K562 (cell line): ENCODE measurements around the gene IL34. TPM values are rescaled to one million over a fixed set of nuclear protein-coding genes. Genes with fewer than 3 reads are reported as not detected.
A peak's percentile ranks its signal among the peaks of the same experiment; 100 is the strongest.

Experiments used
- ATF1 ChIP-seq, 2 experiments: fragments of 450-650 bp in 1 of 2; IDR thresholded peaks; 2 replicates each; pipeline ENCODE4 v1.6.1; 2016; ENCODE audit warnings: missing compliant biosample characterization in 1 of 2, missing genetic modification characterization in 1 of 2
- ATF7 ChIP-seq: fragments of 450-650 bp; IDR thresholded peaks from 2 replicates; pipeline ENCODE4 v1.7.1; 2014; ENCODE audit warnings: mild to moderate bottlenecking, moderate library complexity
- BACH1 ChIP-seq: fragments of 200-800 bp; sonication (Bioruptor generic); IDR thresholded peaks from 2 replicates; pipeline ENCODE4 v1.6.1; 2016; ENCODE audit warnings: missing genetic modification characterization, missing compliant biosample characterization
- CBFA2T3 ChIP-seq: fragments of 450-650 bp; IDR thresholded peaks from 2 replicates; pipeline ENCODE4 v1.6.1; 2017
- CCNT2 ChIP-seq: IDR thresholded peaks from 2 replicates; pipeline ENCODE4 v1.6.1; 2011; ENCODE audit warnings: borderline replicate concordance, low read depth, mild to moderate bottlenecking, moderate library complexity, mixed read lengths, low read length; ENCODE audit not compliant: insufficient read length; ENCODE audit errors: extremely low read depth
- CHD1 ChIP-seq: fragments of 200-600 bp; sonication (generic); IDR thresholded peaks from one replicate; pipeline ENCODE4 v1.6.1; 2012; ENCODE audit warnings: mild to moderate bottlenecking, moderate library complexity, low read length, inconsistent platforms
- DPF2 ChIP-seq: fragments of 450-650 bp; IDR thresholded peaks from 2 replicates; pipeline ENCODE4 v1.6.1; 2016
- FUS ChIP-seq: fragments of 200-400 bp; formaldehyde crosslinking; optimal IDR thresholded peaks from 2 replicates; pipeline ENCODE3; 2017; ENCODE audit warnings: low read depth, low read length
- GABPA ChIP-seq: fragments of 200-800 bp; sonication (Bioruptor generic); conservative IDR thresholded peaks from 2 replicates; pipeline ENCODE4 v1.6.1; 2016; ENCODE audit warnings: low read depth, missing genetic modification characterization, missing compliant biosample characterization
- GATAD2A ChIP-seq: fragments of 450-650 bp; IDR thresholded peaks from 2 replicates; pipeline ENCODE4 v1.6.1; 2017
- HLTF ChIP-seq: fragments of 450-650 bp; IDR thresholded peaks from 2 replicates; pipeline ENCODE4 v1.6.1; 2016
- HNRNPL ChIP-seq: fragments of 200-400 bp; formaldehyde crosslinking; IDR thresholded peaks from 2 replicates; pipeline ENCODE4 v1.6.1; 2017; ENCODE audit warnings: low read depth, mild to moderate bottlenecking, low read length
- KDM1A ChIP-seq, 2 experiments: fragments of 450-650 bp; IDR thresholded peaks; 2 replicates each; pipeline ENCODE4 v1.6.1; 2016; ENCODE audit warnings: mild to moderate bottlenecking in 2 of 2
- MCM7 ChIP-seq, 2 experiments: fragments of 450-650 bp; IDR thresholded peaks; 2 replicates each; pipeline ENCODE4 v1.6.1; 2016 to 2018
- MEF2A ChIP-seq: IDR thresholded peaks from 2 replicates; pipeline ENCODE4 v1.6.1; 2011; ENCODE audit warnings: low read depth, mild to moderate bottlenecking, low read length, moderate library complexity; ENCODE audit not compliant: control insufficient read depth
- NFRKB ChIP-seq: fragments of 450-650 bp; IDR thresholded peaks from 2 replicates; pipeline ENCODE4 v1.6.1; 2016; ENCODE audit warnings: low read depth
- RAD21 ChIP-seq, 2 experiments: fragments of 250-450 bp in 1 of 2; fragments of 450-650 bp in 1 of 2; sonication (Bioruptor Pico) in 1 of 2; formaldehyde crosslinking in 1 of 2; IDR thresholded peaks in 1 of 2; conservative IDR thresholded peaks in 1 of 2; 2 replicates each; pipeline versions ENCODE4 v1.4.0 to v1.8.0; 2020 to 2022; ENCODE audit warnings: mild to moderate bottlenecking in 2 of 2, moderate library complexity in 1 of 2
- RBBP5 ChIP-seq: fragments of 200-600 bp; sonication (generic); IDR thresholded peaks from 2 replicates; pipeline ENCODE4 v1.6.1; 2012; ENCODE audit warnings: borderline replicate concordance, mild to moderate bottlenecking, low read length, control low read depth, inconsistent platforms; ENCODE audit not compliant: insufficient read depth, poor library complexity, severe bottlenecking
- RBFOX2 ChIP-seq: fragments of 200-400 bp; formaldehyde crosslinking; IDR thresholded peaks from 2 replicates; pipeline ENCODE4 v1.6.1; 2017; ENCODE audit warnings: low read depth, mild to moderate bottlenecking, low read length, moderate library complexity
- TEAD4 ChIP-seq, 2 experiments: sonication (generic) in 1 of 2; formaldehyde crosslinking in 1 of 2; IDR thresholded peaks; 2 replicates each; pipeline versions ENCODE4 v1.6.1 to v1.8.0; 2012 to 2022; ENCODE audit warnings: borderline replicate concordance in 1 of 2, inconsistent platforms in 1 of 2, low read length in 1 of 2, mild to moderate bottlenecking in 1 of 2, missing genetic modification reagents in 1 of 2
- ZNF57 ChIP-seq: fragments of 450-650 bp; formaldehyde crosslinking; IDR thresholded peaks from 2 replicates; pipeline ENCODE4 v1.4.0; 2020; ENCODE audit warnings: mild to moderate bottlenecking, moderate library complexity
- ZNF644 ChIP-seq: fragments of 200-800 bp; sonication (Bioruptor generic); IDR thresholded peaks from 2 replicates; pipeline ENCODE4 v1.6.1; 2016; ENCODE audit warnings: low read depth, missing genetic modification characterization, missing compliant biosample characterization
- polyA plus RNA-seq, 8 experiments: library from polyadenylated mRNA; depleted of rRNA in 4 of 8; stranded (reverse) in 5 of 8; unstranded in 3 of 8; fragments of >200 nt; fragmentation: Nextera tagmentation in 2 of 8; fragmentation: Illumina TruSeq in 1 of 8; extraction: Ambion mirVana in 2 of 8; extraction: Trizol in 1 of 8; gene quantifications; 2 replicates each; pipeline versions ENCODE4 v1.2.1 to v1.2.3, GENCODE V29; 2011 to 2014; ENCODE audit warnings: inconsistent platforms in 1 of 8, missing spikeins in 1 of 8
- total RNA-seq, 7 experiments: library from RNA; depleted of rRNA in 6 of 7; stranded (reverse); fragments of >200 nt in 6 of 7; fragmentation: Illumina TruSeq in 2 of 7; extraction: Trizol in 2 of 7; gene quantifications; 2 replicates each; pipeline versions ENCODE4 v1.2.1 to v1.2.3, GENCODE V29; 2011 to 2021; ENCODE audit warnings: low replicate concordance in 1 of 7
- TF ChIP-seq, protein P1 (sequence below): fragments of 450-650 bp; IDR thresholded peaks from 2 replicates; pipeline ENCODE4 v1.6.1; 2016; ENCODE audit warnings: antibody characterized with exemption
- TF ChIP-seq, protein P2 (sequence below): fragments of 200-800 bp; sonication (Bioruptor generic); IDR thresholded peaks from 2 replicates; pipeline ENCODE4 v1.6.1; 2017; ENCODE audit warnings: missing genetic modification characterization, missing compliant biosample characterization
- TF ChIP-seq, protein P3 (sequence below): fragments of 450-650 bp; IDR thresholded peaks from 2 replicates; pipeline ENCODE4 v1.6.1; 2014; ENCODE audit warnings: low read depth, mild to moderate bottlenecking, moderate library complexity, borderline replicate concordance

Gene IL34
- total and polyA plus RNA-seq, 9 of the 15 experiments (the other 6 are each of a cell fraction or from before 2014, with no cell fraction given): 0.07 to 0.18 (median 0.10) TPM; not detected in 6

DNA sequence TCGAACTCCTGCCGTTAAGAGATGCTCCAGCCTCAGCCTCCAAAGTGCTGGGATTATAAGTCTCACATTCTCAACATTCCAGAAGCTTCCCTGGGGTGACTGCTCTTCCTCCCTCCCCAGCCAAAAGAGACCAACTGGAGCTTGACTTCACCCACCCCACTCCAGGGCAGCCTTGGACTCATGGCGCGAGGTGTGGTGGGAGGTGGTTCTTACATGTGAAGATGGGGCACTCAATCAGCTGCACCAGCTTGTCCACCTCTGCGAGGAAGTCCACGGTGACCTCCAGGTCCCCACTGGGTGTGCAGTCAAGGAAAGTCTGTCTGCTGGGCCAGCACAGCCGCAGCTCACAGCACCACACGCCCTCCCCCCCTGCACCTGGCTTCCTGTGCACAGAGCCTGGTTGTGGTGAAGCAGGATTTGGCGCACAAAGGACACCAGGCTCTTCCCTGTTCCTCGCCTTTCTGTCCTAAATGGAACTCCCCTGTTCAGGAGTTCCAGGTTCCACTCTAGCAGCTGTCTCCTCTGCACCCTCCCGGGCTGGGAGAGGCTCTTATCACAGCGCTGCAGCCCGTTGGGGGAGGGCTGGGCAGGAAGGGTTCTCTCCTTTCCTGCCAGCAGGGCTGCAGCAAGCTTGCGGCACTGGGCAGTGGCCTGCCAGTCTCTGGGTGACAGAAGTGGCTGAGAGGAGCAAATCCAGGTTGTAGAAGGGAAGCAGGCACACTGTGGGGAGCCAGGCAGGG is 49.1 kb downstream of the IL34 start (continued):
- TF ChIP-seq, protein P1, sequence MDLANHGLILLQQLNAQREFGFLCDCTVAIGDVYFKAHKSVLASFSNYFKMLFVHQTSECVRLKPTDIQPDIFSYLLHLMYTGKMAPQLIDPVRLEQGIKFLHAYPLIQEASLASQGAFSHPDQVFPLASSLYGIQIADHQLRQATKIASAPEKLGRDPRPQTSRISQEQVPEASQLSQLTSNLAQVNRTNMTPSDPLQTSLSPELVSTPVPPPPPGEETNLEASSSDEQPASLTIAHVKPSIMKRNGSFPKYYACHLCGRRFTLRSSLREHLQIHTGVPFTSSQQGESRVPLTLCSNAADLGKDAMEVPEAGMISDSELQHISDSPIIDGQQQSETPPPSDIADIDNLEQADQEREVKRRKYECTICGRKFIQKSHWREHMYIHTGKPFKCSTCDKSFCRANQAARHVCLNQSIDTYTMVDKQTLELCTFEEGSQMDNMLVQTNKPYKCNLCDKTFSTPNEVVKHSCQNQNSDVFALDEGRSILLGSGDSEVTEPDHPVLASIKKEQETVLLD: peak; percentile 91
- TF ChIP-seq RBFOX2 (peak; percentile 54), RAD21 (CRISPR knock-in tag; conservative IDR thresholded peaks at IDR 0.05 in 1 of 2, IDR thresholded peaks at IDR 0.05 in 1 of 2) (peak in 1 of 2 experiments; percentile 20; a peak in 1 of 4 replicates), CBFA2T3 (peak; percentile 98), RBBP5 (peak; percentile 52), TEAD4 (IDR thresholded peaks at IDR 0.05; ENCODE audit: low read length) (peak; percentile 92), TEAD4 (CRISPR knock-in tag; IDR thresholded peaks at IDR 0.05; ENCODE audit: borderline replicate concordance) (no peak), DPF2 (peak; percentile 97), HNRNPL (peak; percentile 85; the same call in 1 of the 2 replicates), NFRKB (0 out of 2 replicates have a peak, but pooled peaks have one; percentile 25), CHD1 (no peak), ATF7 (peak; percentile 44; the same call in 1 of the 2 replicates), MCM7 (IDR thresholded peaks at IDR 0.05) (no peak), BACH1 (no peak), MEF2A (peak; percentile 30; the same call in 1 of the 2 replicates), ATF1 (CRISPR knock-in tag; IDR thresholded peaks at IDR 0.05) (no peak), ATF1 (tag; IDR thresholded peaks at IDR 0.05) (peak; percentile 34; the same call in 1 of the 2 replicates), CCNT2 (peak; percentile 84), KDM1A (IDR thresholded peaks at IDR 0.05) (peak in 1 of 2 experiments; percentile 78; a peak in 2 of 4 replicates), GABPA (tag) (peak; percentile 44), GATAD2A (peak; percentile 82), ZNF644 (no peak), ZNF57 (CRISPR knock-in tag) (no peak), FUS (no peak), HLTF (peak; percentile 54; the same call in 1 of the 2 replicates)
- TF ChIP-seq, protein P2, sequence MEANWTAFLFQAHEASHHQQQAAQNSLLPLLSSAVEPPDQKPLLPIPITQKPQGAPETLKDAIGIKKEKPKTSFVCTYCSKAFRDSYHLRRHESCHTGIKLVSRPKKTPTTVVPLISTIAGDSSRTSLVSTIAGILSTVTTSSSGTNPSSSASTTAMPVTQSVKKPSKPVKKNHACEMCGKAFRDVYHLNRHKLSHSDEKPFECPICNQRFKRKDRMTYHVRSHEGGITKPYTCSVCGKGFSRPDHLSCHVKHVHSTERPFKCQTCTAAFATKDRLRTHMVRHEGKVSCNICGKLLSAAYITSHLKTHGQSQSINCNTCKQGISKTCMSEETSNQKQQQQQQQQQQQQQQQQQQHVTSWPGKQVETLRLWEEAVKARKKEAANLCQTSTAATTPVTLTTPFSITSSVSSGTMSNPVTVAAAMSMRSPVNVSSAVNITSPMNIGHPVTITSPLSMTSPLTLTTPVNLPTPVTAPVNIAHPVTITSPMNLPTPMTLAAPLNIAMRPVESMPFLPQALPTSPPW (CRISPR knock-in tag): peak; percentile 90
- TF ChIP-seq, protein P3, sequence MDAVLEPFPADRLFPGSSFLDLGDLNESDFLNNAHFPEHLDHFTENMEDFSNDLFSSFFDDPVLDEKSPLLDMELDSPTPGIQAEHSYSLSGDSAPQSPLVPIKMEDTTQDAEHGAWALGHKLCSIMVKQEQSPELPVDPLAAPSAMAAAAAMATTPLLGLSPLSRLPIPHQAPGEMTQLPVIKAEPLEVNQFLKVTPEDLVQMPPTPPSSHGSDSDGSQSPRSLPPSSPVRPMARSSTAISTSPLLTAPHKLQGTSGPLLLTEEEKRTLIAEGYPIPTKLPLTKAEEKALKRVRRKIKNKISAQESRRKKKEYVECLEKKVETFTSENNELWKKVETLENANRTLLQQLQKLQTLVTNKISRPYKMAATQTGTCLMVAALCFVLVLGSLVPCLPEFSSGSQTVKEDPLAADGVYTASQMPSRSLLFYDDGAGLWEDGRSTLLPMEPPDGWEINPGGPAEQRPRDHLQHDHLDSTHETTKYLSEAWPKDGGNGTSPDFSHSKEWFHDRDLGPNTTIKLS: peak; percentile 41; the same call in 1 of the 2 replicates
